ENCODE measurements around the gene MISP. TPM values are rescaled to one million over a fixed set of nuclear protein-coding genes. Genes with fewer than 3 reads are reported as not detected.

The MISP gene
- total RNA-seq, 3 donors from 2014 or later = 0.16 to 3.6 (median 2.5) TPM

DNA sequence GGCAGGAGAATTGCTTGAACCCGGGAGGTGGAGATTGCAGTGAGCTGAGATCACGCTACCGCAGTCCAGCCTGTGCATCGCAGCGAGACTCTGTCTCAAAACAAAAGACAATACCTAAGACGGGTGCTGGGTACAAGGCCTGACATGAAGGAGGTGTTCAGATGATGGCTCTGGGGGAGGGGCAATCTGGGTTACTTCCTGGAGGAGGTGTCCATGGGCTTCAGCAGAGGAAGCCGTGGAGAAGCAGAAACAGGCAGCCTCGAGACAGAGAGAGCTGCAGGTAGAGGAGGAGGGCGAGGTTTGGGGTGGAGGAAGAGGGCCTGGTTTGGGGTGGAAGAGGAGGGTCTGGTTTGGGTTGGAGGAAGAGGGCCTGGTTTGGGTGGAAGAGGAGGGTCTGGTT lies 3.6 kb downstream of the MISP start:
- Histone ChIP-seq H3K9me3 (peaks cover 10 to 11% of the 10 kb centered on the region in 2 donors), H3K27ac (no peak overlapping the region), H3K36me3 (no peaks in the 10 kb centered on the region), H3K4me1 (no peaks in the 10 kb centered on the region), H3K4me3 (no peak overlapping the region), H3K27me3 (no peaks in the 10 kb centered on the region)
- no peak for DNase-seq (ENCODE audit: low spot score in 2 of 2)
- TF ChIP-seq POLR2A (IDR thresholded peaks at IDR 0.05) = no peak
- TF ChIP-seq, protein P1, sequence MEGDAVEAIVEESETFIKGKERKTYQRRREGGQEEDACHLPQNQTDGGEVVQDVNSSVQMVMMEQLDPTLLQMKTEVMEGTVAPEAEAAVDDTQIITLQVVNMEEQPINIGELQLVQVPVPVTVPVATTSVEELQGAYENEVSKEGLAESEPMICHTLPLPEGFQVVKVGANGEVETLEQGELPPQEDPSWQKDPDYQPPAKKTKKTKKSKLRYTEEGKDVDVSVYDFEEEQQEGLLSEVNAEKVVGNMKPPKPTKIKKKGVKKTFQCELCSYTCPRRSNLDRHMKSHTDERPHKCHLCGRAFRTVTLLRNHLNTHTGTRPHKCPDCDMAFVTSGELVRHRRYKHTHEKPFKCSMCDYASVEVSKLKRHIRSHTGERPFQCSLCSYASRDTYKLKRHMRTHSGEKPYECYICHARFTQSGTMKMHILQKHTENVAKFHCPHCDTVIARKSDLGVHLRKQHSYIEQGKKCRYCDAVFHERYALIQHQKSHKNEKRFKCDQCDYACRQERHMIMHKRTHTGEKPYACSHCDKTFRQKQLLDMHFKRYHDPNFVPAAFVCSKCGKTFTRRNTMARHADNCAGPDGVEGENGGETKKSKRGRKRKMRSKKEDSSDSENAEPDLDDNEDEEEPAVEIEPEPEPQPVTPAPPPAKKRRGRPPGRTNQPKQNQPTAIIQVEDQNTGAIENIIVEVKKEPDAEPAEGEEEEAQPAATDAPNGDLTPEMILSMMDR (IDR thresholded peaks at IDR 0.05) = no peak
- no peak for TF ChIP-seq POLR2AphosphoS5 (IDR thresholded peaks at IDR 0.05)
- intact Hi-C loops (cut with DNase I; ENCODE audit: low total_unique reads) = loop anchor here (10.0 kb wide), 1 partner anchor 230 kb away; the partner anchor contains the start of gene WDR18

DNA sequence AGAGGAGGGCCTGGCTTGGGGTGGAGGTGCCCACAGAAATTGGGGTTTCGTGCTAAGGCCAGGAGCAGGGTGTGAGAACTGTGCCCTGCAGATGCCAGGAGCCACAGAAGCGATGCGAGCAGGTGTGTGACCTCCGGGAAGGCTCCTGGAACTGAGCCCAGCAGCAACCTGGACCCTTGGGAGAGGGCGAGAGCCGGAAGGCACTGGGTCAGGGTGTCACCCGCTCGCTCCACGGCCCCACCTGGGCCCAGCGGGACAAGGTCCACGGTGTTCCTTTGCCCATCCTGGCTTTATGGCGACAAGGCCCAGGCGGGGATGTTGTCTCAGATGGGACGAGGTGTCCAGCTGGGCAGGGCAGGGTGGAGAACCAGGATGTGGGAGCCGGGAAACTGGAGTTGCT lies 4.2 kb downstream of the MISP start:
- no peak for DNase-seq (ENCODE audit: low spot score in 2 of 2)
- H3K27me3 ChIP-seq = no peaks in the 10 kb centered on the region
- H3K27ac ChIP-seq = no peak overlapping the region
- no peaks in the 10 kb centered on the region for H3K4me1 ChIP-seq
- no peaks in the 10 kb centered on the region for H3K36me3 ChIP-seq
- intact Hi-C loops (cut with DNase I; ENCODE audit: low total_unique reads) = loop anchor here (10.0 kb wide), 1 partner anchor 230 kb away; the partner anchor contains the start of gene WDR18
- H3K4me3 ChIP-seq = no peak overlapping the region
- H3K9me3 ChIP-seq = peaks cover 10 to 11% of the 10 kb centered on the region in 2 donors
- TF ChIP-seq POLR2AphosphoS5 (IDR thresholded peaks at IDR 0.05) = no peak
- TF ChIP-seq, protein P1 (IDR thresholded peaks at IDR 0.05) = no peak
- TF ChIP-seq POLR2A (IDR thresholded peaks at IDR 0.05) = no peak

DNA sequence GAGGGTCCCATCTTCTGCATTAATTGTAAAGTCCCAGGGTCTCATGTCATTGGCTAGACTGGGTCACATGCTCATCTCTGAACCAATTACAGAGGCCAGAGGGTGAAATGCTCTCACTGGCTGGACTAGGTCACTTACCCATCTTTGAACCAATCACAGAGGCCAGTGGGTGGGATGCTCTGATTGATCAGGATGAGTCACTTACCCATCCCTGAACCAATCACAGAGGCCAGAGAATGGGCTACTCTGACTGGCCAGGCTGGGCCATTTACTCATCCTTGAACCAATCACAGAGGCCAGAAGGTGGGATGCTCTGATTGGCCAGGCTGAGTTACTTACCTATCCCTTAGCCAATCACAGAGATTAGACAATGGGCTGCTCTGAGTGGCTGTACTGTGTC lies 5.3 kb downstream of the MISP start:
- Histone ChIP-seq H3K4me3 (no peak overlapping the region), H3K9me3 (peaks cover 10 to 11% of the 10 kb centered on the region in 2 donors), H3K4me1 (no peaks in the 10 kb centered on the region), H3K27ac (no peak overlapping the region), H3K36me3 (no peaks in the 10 kb centered on the region), H3K27me3 (no peaks in the 10 kb centered on the region)
- intact Hi-C loops (cut with DNase I; ENCODE audit: low total_unique reads) = loop anchor here (10.0 kb wide), 1 partner anchor 229 kb away; the partner anchor contains the start of gene WDR18
- TF ChIP-seq POLR2AphosphoS5 (IDR thresholded peaks at IDR 0.05) = no peak
- TF ChIP-seq POLR2A (IDR thresholded peaks at IDR 0.05) = no peak
- TF ChIP-seq, protein P1 (IDR thresholded peaks at IDR 0.05) = no peak
- DNase-seq (ENCODE audit: low spot score in 2 of 2) = no peak

DNA sequence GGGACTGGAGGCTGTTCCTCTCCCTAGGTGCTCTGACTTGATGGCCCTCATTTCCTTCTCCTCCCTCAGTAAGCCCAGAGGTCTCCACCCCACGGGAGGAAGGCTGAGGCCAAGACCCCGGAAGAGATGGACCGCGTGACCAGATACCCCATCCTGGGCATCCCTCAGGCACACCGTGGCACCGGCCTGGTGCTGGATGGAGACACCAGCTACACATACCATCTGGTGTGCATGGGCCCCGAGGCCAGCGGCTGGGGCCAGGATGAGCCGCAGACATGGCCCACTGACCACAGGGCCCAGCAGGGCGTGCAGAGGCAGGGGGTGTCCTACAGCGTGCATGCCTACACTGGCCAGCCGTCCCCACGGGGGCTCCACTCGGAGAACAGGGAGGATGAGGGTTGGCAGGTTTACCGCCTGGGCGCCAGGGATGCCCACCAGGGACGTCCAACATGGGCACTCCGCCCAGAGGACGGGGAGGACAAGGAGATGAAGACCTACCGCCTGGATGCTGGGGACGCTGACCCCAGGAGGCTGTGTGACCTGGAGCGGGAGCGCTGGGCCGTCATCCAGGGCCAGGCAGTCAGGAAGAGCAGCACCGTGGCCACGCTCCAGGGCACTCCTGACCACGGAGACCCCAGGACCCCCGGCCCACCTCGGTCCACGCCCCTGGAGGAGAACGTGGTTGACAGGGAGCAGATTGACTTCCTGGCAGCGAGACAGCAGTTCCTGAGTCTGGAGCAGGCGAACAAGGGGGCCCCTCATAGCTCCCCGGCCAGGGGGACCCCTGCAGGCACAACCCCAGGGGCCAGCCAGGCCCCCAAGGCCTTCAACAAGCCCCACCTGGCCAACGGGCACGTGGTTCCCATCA lies 6.1 kb downstream of the MISP start:
- intact Hi-C loops (cut with DNase I; ENCODE audit: low total_unique reads) = loop anchor here (10.0 kb wide), 1 partner anchor 228 kb away; the partner anchor contains the start of gene WDR18
- no peak overlapping the region for H3K4me3 ChIP-seq

More for the DNA sequence above, 6.1 kb downstream of the MISP start:
- Histone ChIP-seq H3K27me3 (no peaks in the 10 kb centered on the region), H3K36me3 (no peaks in the 10 kb centered on the region), H3K27ac (no peak overlapping the region), H3K9me3 (peaks cover 10 to 11% of the 10 kb centered on the region in 2 donors), H3K4me1 (no peaks in the 10 kb centered on the region)
- no peak for TF ChIP-seq POLR2AphosphoS5 (IDR thresholded peaks at IDR 0.05)
- TF ChIP-seq, protein P1 (IDR thresholded peaks at IDR 0.05) = no peak
- TF ChIP-seq POLR2A (IDR thresholded peaks at IDR 0.05) = no peak
- DNase-seq (ENCODE audit: low spot score in 2 of 2) = no peak

All from breast epithelium (tissue), 4 donors.